ENCODE data around the gene FUT8.

- TF ChIP-seq ZNF274 (IDR thresholded peaks at IDR 0.05; ENCODE audit: low read depth, low read length), result no peak
- no peak for TF ChIP-seq YY1 (IDR thresholded peaks at IDR 0.05; ENCODE audit: insufficient read depth, insufficient read length)
Measured at GRCh38 chr14:65790172-65790815, 377.8 kb downstream of the FUT8 start.
